Stimulated activated CD4-positive, alpha-beta T cell treated with anti-CD3 and anti-CD28 coated beads, Interleukin-1b, Interleukin-23, amount 100 ng/mL, for 24 hours (primary cell): ENCODE results near the gene ADH7.

Experiments
- DNase-seq, 4 experiments: peaks; one replicate each; pipeline ENCODE4 v3.0.0-alpha.2; 2020; ENCODE audit warnings: low read depth in 4 of 4, low spot score in 1 of 4

The ADH7 gene

GRCh38 chr4:99435154-99435553, at the start of gene ADH7:
TSS of gene ADH7 (minus strand) at chr4:99435342. CDS start at chr4:99435233, 109 bp downstream.
- no peak for DNase-seq

- DNase-seq: no peak
Observed at GRCh38 chr4:99483636-99484035, 48.5 kb upstream of the ADH7 start.

- DNase-seq: no peak
Observed at GRCh38 chr4:99473131-99473530, 38.0 kb upstream of the ADH7 start.

- DNase-seq: no peak
Observed at GRCh38 chr4:99471896-99472295, 36.8 kb upstream of the ADH7 start.

- DNase-seq: no peak
Observed at GRCh38 chr4:99471349-99471748, 36.2 kb upstream of the ADH7 start.

- DNase-seq: no peak
Observed at GRCh38 chr4:99468889-99469288, 33.7 kb upstream of the ADH7 start.

- no peak for DNase-seq
Observed at GRCh38 chr4:99467887-99468286, 32.7 kb upstream of the ADH7 start.

- no peak for DNase-seq
Observed at GRCh38 chr4:99463566-99463965, 28.4 kb upstream of the ADH7 start.

GRCh38 chr4:99462875-99463464, 27.8 kb upstream of the ADH7 start:
- peak; percentile 12 to 25 (median 14) for DNase-seq

- DNase-seq: no peak
Observed at GRCh38 chr4:99461623-99462401, 26.7 kb upstream of the ADH7 start.

GRCh38 chr4:99459546-99460042, 24.5 kb upstream of the ADH7 start:
- DNase-seq: no peak

GRCh38 chr4:99458911-99459447, 23.8 kb upstream of the ADH7 start:
- no peak for DNase-seq

GRCh38 chr4:99457676-99458075, 22.5 kb upstream of the ADH7 start:
- no peak for DNase-seq

GRCh38 chr4:99457270-99457669, 22.1 kb upstream of the ADH7 start:
- no peak for DNase-seq

- no peak for DNase-seq
Observed at GRCh38 chr4:99447513-99447912, 12.4 kb upstream of the ADH7 start.

GRCh38 chr4:99447079-99447478, 11.9 kb upstream of the ADH7 start:
- DNase-seq: no peak

- no peak for DNase-seq
Observed at GRCh38 chr4:99438405-99438780, 3.3 kb upstream of the ADH7 start.

- DNase-seq: no peak
Observed at GRCh38 chr4:99437723-99438404, 2.7 kb upstream of the ADH7 start.

- DNase-seq: no peak
Observed at GRCh38 chr4:99436976-99437722, 2.0 kb upstream of the ADH7 start.

- no peak for DNase-seq
Observed at GRCh38 chr4:99436462-99436861, 1.3 kb upstream of the ADH7 start.

- no peak for DNase-seq
Observed at GRCh38 chr4:99430106-99430505, 5.0 kb downstream of the ADH7 start.
